ENCODE data around the gene ZMYND12. TPM values are rescaled to one million over a fixed set of nuclear protein-coding genes. Genes with fewer than 3 reads are reported as not detected.

ZMYND12 gene
- total RNA-seq, 2 donors from 2014 or later, result 1.0 to 1.3 TPM

DNA sequence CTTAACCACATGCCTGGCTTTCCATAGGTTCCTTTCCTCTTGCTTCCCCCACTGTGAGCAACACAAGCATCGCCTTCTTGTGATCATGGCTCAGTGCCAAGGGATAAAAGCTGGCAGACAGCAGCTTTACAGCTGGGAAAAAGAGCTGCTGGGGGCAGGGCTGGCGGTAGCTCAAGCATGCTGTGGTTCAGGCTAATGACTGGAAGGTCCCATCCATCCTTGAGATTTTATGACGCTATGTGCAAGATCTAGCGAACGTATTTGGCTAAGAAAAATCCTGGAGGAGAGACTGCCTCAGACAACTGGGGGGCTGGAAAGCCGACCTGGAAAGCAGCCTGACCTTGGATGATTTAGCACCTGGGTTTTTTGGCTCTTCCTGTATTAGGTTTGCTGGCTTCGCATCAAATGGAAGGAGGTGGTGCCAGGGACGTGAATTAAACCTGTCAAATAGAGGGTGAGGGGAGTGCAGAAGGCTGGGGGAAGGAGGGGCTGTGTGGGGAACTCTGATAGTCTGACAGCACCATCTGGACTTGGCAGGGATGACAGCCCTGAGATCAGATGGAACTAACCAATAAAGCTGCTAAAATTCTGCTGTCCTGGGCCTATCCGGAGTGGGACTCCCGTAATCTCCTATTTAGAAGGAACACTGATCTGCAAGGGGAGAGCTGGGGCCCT lies 34.8 kb downstream of the ZMYND12 start:
- Histone ChIP-seq H3K36me3 (replicated peaks in 1 of 2; ENCODE audit: insufficient read depth in 1 of 2, low read depth in 2 of 2) (no peaks in the 10 kb centered on the region), H3K4me1 (peaks cover 24% of the 10 kb centered on the region), H3K9me3 (no peaks in the 10 kb centered on the region), H3K27me3 (no peaks in the 10 kb centered on the region), H3K27ac (peak overlapping the region; percentile 2 to 58 (median 20)), H3K4me3 (no peak overlapping the region)
- intact Hi-C loops (cut with DNase I), result no loop called here
- peak; percentile 69 for ATAC-seq
- WGBS, 2 donors, result 4 to 6% methylated on average over 10 of the region's 10 CpGs
- TF ChIP-seq POLR2A (IDR thresholded peaks at IDR 0.05) (no peak), CTCF (IDR thresholded peaks at IDR 0.05) (no peak)
- DNase-seq, result peak; percentile 60 to 80 (median 77)

- 88 to 90% methylated on average over 7 of the region's 7 CpGs for WGBS, 2 donors
- intact Hi-C loops (cut with DNase I), result no loop called here
- DNase-seq, result no peak
- H3K9me3 ChIP-seq, result no peaks in the 10 kb centered on the region
- H3K4me3 ChIP-seq, result no peak overlapping the region
- H3K36me3 ChIP-seq (replicated peaks in 1 of 2; ENCODE audit: insufficient read depth in 1 of 2, low read depth in 2 of 2), result no peaks in the 10 kb centered on the region
- H3K4me1 ChIP-seq, result peaks cover 24% of the 10 kb centered on the region
- no peaks in the 10 kb centered on the region for H3K27me3 ChIP-seq
- no peak overlapping the region for H3K27ac ChIP-seq
- no peak for TF ChIP-seq POLR2A (IDR thresholded peaks at IDR 0.05)
- no peak for ATAC-seq
These were observed 35.7 kb downstream of the ZMYND12 start for GRCh38 chr1:42420121-42420520.

GRCh38 chr1:42419126-42419821 lies 36.5 kb downstream of the ZMYND12 start:
- no peaks in the 10 kb centered on the region for H3K36me3 ChIP-seq (replicated peaks in 1 of 2; ENCODE audit: insufficient read depth in 1 of 2, low read depth in 2 of 2)
- no peaks in the 10 kb centered on the region for H3K27me3 ChIP-seq
- intact Hi-C loops (cut with DNase I), result no loop called here
- no peaks in the 10 kb centered on the region for H3K9me3 ChIP-seq
- peaks cover 24% of the 10 kb centered on the region for H3K4me1 ChIP-seq
- ATAC-seq (no peak), DNase-seq (no peak)
- TF ChIP-seq POLR2A (IDR thresholded peaks at IDR 0.05) (no peak), CTCF (IDR thresholded peaks at IDR 0.05) (no peak)
- no peak overlapping the region for H3K4me3 ChIP-seq
- no peak overlapping the region for H3K27ac ChIP-seq
- WGBS, 2 donors, result 85 to 90% methylated on average over 5 of the region's 5 CpGs

- no peak for DNase-seq
- Histone ChIP-seq H3K4me3 (no peak overlapping the region), H3K27ac (no peak overlapping the region), H3K36me3 (replicated peaks in 1 of 2; ENCODE audit: insufficient read depth in 1 of 2, low read depth in 2 of 2) (no peaks in the 10 kb centered on the region), H3K4me1 (peaks cover 24% of the 10 kb centered on the region), H3K9me3 (no peaks in the 10 kb centered on the region), H3K27me3 (no peaks in the 10 kb centered on the region)
- WGBS, 2 donors, result 85 to 100% methylated on average over 1 of the region's 1 CpG
- ATAC-seq, result no peak
- TF ChIP-seq POLR2A (IDR thresholded peaks at IDR 0.05) (no peak), CTCF (IDR thresholded peaks at IDR 0.05) (no peak)
- intact Hi-C loops (cut with DNase I), result no loop called here
These were observed 37.3 kb downstream of the ZMYND12 start for GRCh38 chr1:42418516-42418915.

- H3K4me3 ChIP-seq, result no peak overlapping the region
- 14 to 54% methylated on average over 2 to 3 of the region's 3 CpGs for WGBS, 2 donors
- H3K27ac ChIP-seq, result no peak overlapping the region
- no peaks in the 10 kb centered on the region for H3K9me3 ChIP-seq
- intact Hi-C loops (cut with DNase I), result no loop called here
- peak; percentile 64 for ATAC-seq
- H3K4me1 ChIP-seq, result peaks cover 24% of the 10 kb centered on the region
- peak; percentile 35 to 78 (median 56) for DNase-seq
- no peaks in the 10 kb centered on the region for H3K36me3 ChIP-seq (replicated peaks in 1 of 2; ENCODE audit: insufficient read depth in 1 of 2, low read depth in 2 of 2)
- H3K27me3 ChIP-seq, result no peaks in the 10 kb centered on the region
- no peak for TF ChIP-seq POLR2A (IDR thresholded peaks at IDR 0.05)
- TF ChIP-seq CTCF (IDR thresholded peaks at IDR 0.05), result no peak
These were observed 38.7 kb downstream of the ZMYND12 start for GRCh38 chr1:42417166-42417565.

All from body of pancreas (tissue), 4 donors.